Upper lobe of left lung (tissue), 6 donors: ENCODE data around the gene CCDC39. TPM values are rescaled to one million over a fixed set of nuclear protein-coding genes. Genes with fewer than 3 reads are reported as not detected.
A peak's percentile ranks its signal among the peaks of the same experiment; 100 is the strongest.

ENCODE experiments used
- ATAC-seq, 2 donors: fragments of 200-7000 bp; cut with Tn5 transposase; one replicate each; pipeline ENCODE4 v1.9.1; 2022; ENCODE audit warnings: mild to moderate bottlenecking in 2 of 2, moderate library complexity in 2 of 2; ENCODE audit not compliant: low FRiP score in 2 of 2
- DNase-seq, 2 donors: peaks; one replicate each; pipeline ENCODE4 v3.0.0-alpha.2; 2019 to 2020
- H3K27ac ChIP-seq, 4 donors: fragments of 200-600 bp; sonication (generic); one replicate each; pipeline ENCODE4 v1.5.1; 2016 to 2019
- H3K27me3 ChIP-seq, 4 donors: fragments of 200-600 bp; sonication (generic); one replicate each; pipeline ENCODE4 v1.5.1; 2017 to 2019
- H3K36me3 ChIP-seq, 4 donors: fragments of 200-600 bp; sonication (generic); one replicate each; pipeline ENCODE4 v1.5.1; 2016 to 2019
- H3K4me1 ChIP-seq, 4 donors: fragments of 200-600 bp; sonication (generic); one replicate each; pipeline ENCODE4 v1.5.1; 2018 to 2019
- H3K4me3 ChIP-seq, 4 donors: fragments of 200-600 bp; sonication (generic); one replicate each; pipeline ENCODE4 v1.5.1; 2017 to 2019; ENCODE audit warnings: mild to moderate bottlenecking in 2 of 4, moderate library complexity in 1 of 4
- H3K9me3 ChIP-seq, 4 donors: fragments of 200-600 bp; sonication (generic); one replicate each; pipeline ENCODE4 v1.5.1; 2018 to 2019
- CTCF ChIP-seq, 6 experiments: fragments of 450-650 bp in 4 of 6; fragments of 200-600 bp in 2 of 6; sonication (generic) in 2 of 6; IDR thresholded peaks; one replicate each; pipeline ENCODE4 v1.5.1; 2016 to 2019; ENCODE audit warnings: antibody characterized with exemption in 6 of 6
- EP300 ChIP-seq, 4 donors: sonication (generic); formaldehyde crosslinking; IDR thresholded peaks; one replicate each; pipeline ENCODE4 v1.5.1; 2017; ENCODE audit warnings: antibody characterized with exemption in 4 of 4, control low read depth in 2 of 4
- POLR2A ChIP-seq, 4 donors: fragments of 450-650 bp; IDR thresholded peaks; one replicate each; pipeline ENCODE4 v1.5.1; 2016 to 2017; ENCODE audit warnings: antibody characterized with exemption in 4 of 4, mild to moderate bottlenecking in 2 of 4
- POLR2AphosphoS5 ChIP-seq, 2 donors: sonication (generic); formaldehyde crosslinking; IDR thresholded peaks; one replicate each; pipeline ENCODE4 v1.5.1; 2017; ENCODE audit warnings: antibody characterized with exemption in 2 of 2
- WGBS, 2 donors: methylation state at CpG; one replicate each; pipeline ENCODE4 v1.1.5; 2017 to 2018; 5-methylcytosine and 5-hydroxymethylcytosine counted together
- total RNA-seq, 6 donors: library from RNA; depleted of rRNA in 4 of 6; stranded (reverse); fragments of >200 nt in 4 of 6; gene quantifications; one replicate each; pipeline versions ENCODE4 v1.1.0 to v1.2.1, GENCODE V29; 2016 to 2021
- donor health status: DM: no; HTN: no; CAD: no; lungs with moderate emphysema.
- donor health status: DM: no; HTN: yes; CAD: no; lungs with severe emphysema.

Gene CCDC39
- total RNA-seq, 6 donors from 2014 or later: 0.34 to 18.2 (median 1.5) TPM

GRCh38 chr3:180684807-180685206 lies 5.5 kb upstream of the CCDC39 start:
- DNase-seq (no peak), ATAC-seq (no peak)
- Histone ChIP-seq H3K9me3 (no peaks in the 10 kb centered on the region), H3K4me1 (peaks cover 0 to 6% (median 5%) of the 10 kb centered on the region in 4 donors), H3K27ac (no peak overlapping the region), H3K4me3 (no peak overlapping the region), H3K36me3 (no peaks in the 10 kb centered on the region), H3K27me3 (no peaks in the 10 kb centered on the region)
- TF ChIP-seq POLR2A (IDR thresholded peaks at IDR 0.05): no peak
- TF ChIP-seq POLR2AphosphoS5 (IDR thresholded peaks at IDR 0.05): no peak
- no peak for TF ChIP-seq EP300 (IDR thresholded peaks at IDR 0.05)
- TF ChIP-seq CTCF (IDR thresholded peaks at IDR 0.05): no peak
- WGBS, 2 donors: 33 to 36% methylated on average over 3 of the region's 3 CpGs

GRCh38 chr3:180683816-180684215 lies 4.5 kb upstream of the CCDC39 start:
- Histone ChIP-seq H3K36me3 (no peaks in the 10 kb centered on the region), H3K27ac (no peak overlapping the region), H3K4me1 (peaks cover 5 to 14% (median 11%) of the 10 kb centered on the region in 4 donors), H3K27me3 (peaks cover 0 to 5% (median 2%) of the 10 kb centered on the region in 4 donors), H3K4me3 (no peak overlapping the region), H3K9me3 (no peaks in the 10 kb centered on the region)
- WGBS, 2 donors: 82% methylated on average over 2 of the region's 2 CpGs
- no peak for DNase-seq
- ATAC-seq: no peak
- TF ChIP-seq EP300 (IDR thresholded peaks at IDR 0.05) (no peak), POLR2AphosphoS5 (IDR thresholded peaks at IDR 0.05) (no peak), POLR2A (IDR thresholded peaks at IDR 0.05) (no peak), CTCF (IDR thresholded peaks at IDR 0.05) (no peak)

- 2 to 3% methylated on average over 7 of the region's 7 CpGs for WGBS, 2 donors
- peak in 1 of 2 donors; percentile 42 for DNase-seq
- peak in 3 of 6 experiments; percentile 18 to 33 (median 26) for TF ChIP-seq CTCF (IDR thresholded peaks at IDR 0.05)
- TF ChIP-seq EP300 (IDR thresholded peaks at IDR 0.05): no peak
- H3K27ac ChIP-seq: peak overlapping the region in 3 of 4 donors; percentile 4 to 40 (median 31)
- peaks cover 0 to 5% (median 2%) of the 10 kb centered on the region in 4 donors for H3K27me3 ChIP-seq
- ATAC-seq: peak; percentile 71 to 73
- peaks cover 6 to 19% (median 13%) of the 10 kb centered on the region in 4 donors for H3K4me1 ChIP-seq
- H3K36me3 ChIP-seq: no peaks in the 10 kb centered on the region
- H3K9me3 ChIP-seq: no peaks in the 10 kb centered on the region
- H3K4me3 ChIP-seq: peak overlapping the region in 3 of 4 donors; percentile 54 to 60 (median 57)
These were observed 775 bp upstream of the CCDC39 start for GRCh38 chr3:180680097-180680430.

- TF ChIP-seq CTCF (IDR thresholded peaks at IDR 0.05): no peak
- TF ChIP-seq POLR2AphosphoS5 (IDR thresholded peaks at IDR 0.05): no peak
- TF ChIP-seq POLR2A (IDR thresholded peaks at IDR 0.05): no peak
- no peak for TF ChIP-seq EP300 (IDR thresholded peaks at IDR 0.05)
- no peaks in the 10 kb centered on the region for H3K36me3 ChIP-seq
- 22 to 25% methylated on average over 8 of the region's 8 CpGs for WGBS, 2 donors
- H3K9me3 ChIP-seq: no peaks in the 10 kb centered on the region
- peaks cover 0 to 5% (median 2%) of the 10 kb centered on the region in 4 donors for H3K27me3 ChIP-seq
- no peak overlapping the region for H3K4me3 ChIP-seq
- no peak for DNase-seq
- H3K4me1 ChIP-seq: peaks cover 6 to 19% (median 13%) of the 10 kb centered on the region in 4 donors
- ATAC-seq: no peak
- no peak overlapping the region for H3K27ac ChIP-seq
These were observed 1.1 kb downstream of the CCDC39 start for GRCh38 chr3:180678231-180678630.

GRCh38 chr3:180661444-180661843 lies 17.8 kb downstream of the CCDC39 start:
- no peaks in the 10 kb centered on the region for H3K27me3 ChIP-seq
- ATAC-seq (no peak), DNase-seq (no peak)
- no peaks in the 10 kb centered on the region for H3K4me1 ChIP-seq
- no peaks in the 10 kb centered on the region for H3K9me3 ChIP-seq
- H3K27ac ChIP-seq: no peak overlapping the region
- 62 to 68% methylated on average over 2 of the region's 2 CpGs for WGBS, 2 donors
- no peaks in the 10 kb centered on the region for H3K36me3 ChIP-seq
- TF ChIP-seq POLR2A (IDR thresholded peaks at IDR 0.05) (no peak), EP300 (IDR thresholded peaks at IDR 0.05) (no peak), CTCF (IDR thresholded peaks at IDR 0.05) (no peak)
- no peak overlapping the region for H3K4me3 ChIP-seq
